Smooth muscle cell of the brain vasculature (primary cell): ENCODE results near the gene MEAK7.

ENCODE experiments used
- DNase-seq: peaks from one replicate; pipeline ENCODE4 v3.0.0-alpha.2; 2012; ENCODE audit warnings: low read depth, low spot score

Gene MEAK7

GRCh38 chr16:84504420-84505248, at the start of gene MEAK7:
Gene MEAK7, minus strand, starts transcription at chr16:84504659. Its CDS starts 6,573 bp downstream, at chr16:84498086.
- DNase-seq = peak; percentile 94

GRCh38 chr16:84553873-84554399, 49.5 kb upstream of the MEAK7 start:
- DNase-seq = no peak

- DNase-seq = no peak
Measured at GRCh38 chr16:84552135-84552534, 47.7 kb upstream of the MEAK7 start.

GRCh38 chr16:84550096-84550495, 45.6 kb upstream of the MEAK7 start:
- no peak for DNase-seq

GRCh38 chr16:84548971-84549844, 44.7 kb upstream of the MEAK7 start:
- DNase-seq = no peak

- DNase-seq = no peak
Measured at GRCh38 chr16:84548508-84548907, 44.0 kb upstream of the MEAK7 start.

- no peak for DNase-seq
Measured at GRCh38 chr16:84547546-84548061, 43.1 kb upstream of the MEAK7 start.

GRCh38 chr16:84546669-84547545, 42.4 kb upstream of the MEAK7 start:
- DNase-seq = no peak

- no peak for DNase-seq
Measured at GRCh38 chr16:84545114-84545737, 40.8 kb upstream of the MEAK7 start.

- no peak for DNase-seq
Measured at GRCh38 chr16:84544031-84544773, 39.7 kb upstream of the MEAK7 start.

- DNase-seq = no peak
Measured at GRCh38 chr16:84543253-84543652, 38.8 kb upstream of the MEAK7 start.

GRCh38 chr16:84541999-84542817, 37.7 kb upstream of the MEAK7 start:
- DNase-seq = no peak

- DNase-seq = no peak
Measured at GRCh38 chr16:84540194-84540593, 35.7 kb upstream of the MEAK7 start.

- no peak for DNase-seq
Measured at GRCh38 chr16:84538222-84538840, 33.9 kb upstream of the MEAK7 start.

GRCh38 chr16:84537491-84538151, 33.2 kb upstream of the MEAK7 start:
- DNase-seq = no peak

GRCh38 chr16:84535851-84536250, 31.4 kb upstream of the MEAK7 start:
- DNase-seq = no peak

GRCh38 chr16:84535408-84535807, 30.9 kb upstream of the MEAK7 start:
- DNase-seq = no peak

GRCh38 chr16:84534815-84535214, 30.4 kb upstream of the MEAK7 start:
- DNase-seq = no peak
